Pancreas (tissue), 10 donors: ENCODE measurements around the gene PATZ1. TPM values are rescaled to one million over a fixed set of nuclear protein-coding genes. Genes with fewer than 3 reads are reported as not detected.
A peak's percentile ranks its signal among the peaks of the same experiment; 100 is the strongest.

Experiments
- ATAC-seq, 4 donors: fragments of 200-7000 bp; cut with Tn5 transposase; one replicate each; pipeline versions ENCODE4 v1.8.0 to v1.9.1; 2020; ENCODE audit warnings: mild to moderate bottlenecking in 4 of 4, moderate library complexity in 4 of 4
- DNase-seq, 6 donors: peaks; one replicate each; pipeline ENCODE4 v3.0.0-alpha.2; 2020
- FAIRE-seq: peaks from 2 replicates; lab custom pipeline; 2012; peaks lifted over from hg19 to GRCh38; lab: Jason Lieb, UNC
- H3K27ac ChIP-seq, 4 donors: fragments of 200-600 bp; sonication (generic); 1 replicate in 3 of 4; 2 replicates in 1 of 4; pipeline versions ENCODE4 v1.5.0 to v1.8.0; 2020
- H3K27me3 ChIP-seq, 4 donors: fragments of 200-600 bp; one replicate each; pipeline ENCODE4 v1.8.0; 2021
- H3K36me3 ChIP-seq, 3 donors: fragments of 200-600 bp; sonication (generic) in 1 of 3; one replicate each; pipeline versions ENCODE4 v1.5.0 to v1.8.0; 2020 to 2021
- H3K4me1 ChIP-seq, 3 donors: fragments of 200-600 bp; one replicate each; pipeline ENCODE4 v1.8.0; 2021
- H3K4me3 ChIP-seq, 4 donors: fragments of 200-600 bp; sonication (generic) in 2 of 4; one replicate each; pipeline versions ENCODE4 v1.5.0 to v1.8.0; 2020 to 2021
- H3K9me3 ChIP-seq, 4 donors: fragments of 200-600 bp; one replicate each; pipeline ENCODE4 v1.8.0; 2021
- WGBS, 2 donors: extraction: QIAGEN DNeasy Blood & Tissue Kit; methylation state at CpG; one replicate each; pipeline ENCODE4 v1.1.7; 2013; 5-methylcytosine and 5-hydroxymethylcytosine counted together
- intact Hi-C, 3 donors: fragments of 100-400 bp; cut with DNase I; formaldehyde crosslinking; loops; one replicate each; pipeline versions ENCODE4 v1.11.1 to v1.14.2; 2022
- polyA plus RNA-seq, 2 donors: library from polyadenylated mRNA; stranded (reverse); fragments of 200-250 nt; gene quantifications; one replicate each; pipeline ENCODE4 v1.2.3, GENCODE V29; 2013
- total RNA-seq, 6 donors: library from RNA; stranded (reverse); fragmentation: NEBNext Ultra II Directional in 4 of 6; extraction: Animal tissue kit (Norgen Biotek cat#: 25700) in 4 of 6; gene quantifications; one replicate each; pipeline versions ENCODE4 v1.2.1 to v1.2.4, GENCODE V29; 2021 to 2023
- TF ChIP-seq, protein P1 (sequence below), 4 donors: fragments of 200-600 bp; sonication (generic) in 3 of 4; IDR thresholded peaks; one replicate each; pipeline versions ENCODE4 v1.5.0 to v1.8.0; 2021; ENCODE audit warnings: antibody characterized with exemption in 4 of 4
- donor health status: healthy with polysubstance abuse.
- donor health status: DM: no; HTN: no; CAD: no; lungs with moderate emphysema.
- donor health status: DM: no; HTN: no; CAD: no.
- donor health status: control.
- donor health status: control.
- donor health status: Bipolar disorder and iron deficiency.
- donor health status: DM: yes; HTN: yes; CAD: no.
- donor health status: DM: no; HTN: no; CAD: no.
- donor health status: DM: no; HTN: no; CAD: no.
- donor health status: DM: yes; HTN: yes; CAD: no.

PATZ1 gene
- total and polyA plus RNA-seq, 8 donors: 12.0 to 30.2 (median 17.6) TPM

DNA sequence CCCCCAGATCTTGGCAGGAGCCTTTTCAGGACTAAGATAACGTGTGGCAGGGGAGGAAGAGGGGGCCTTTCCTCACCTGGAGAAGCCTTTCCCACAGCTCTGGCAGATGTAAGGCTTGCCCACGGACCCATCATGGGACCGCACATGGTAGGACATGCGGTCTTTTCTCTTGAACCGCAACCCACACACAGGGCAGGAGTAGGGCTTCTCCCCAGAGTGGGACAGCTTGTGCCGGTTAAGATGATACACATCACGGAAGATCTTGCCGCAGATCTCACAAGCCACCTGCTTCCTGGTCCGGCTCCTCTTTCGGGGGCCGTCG is 1.9 kb downstream of the PATZ1 start:
- Histone ChIP-seq H3K27ac (peak overlapping the region; percentile 77 to 92 (median 89)), H3K27me3 (no peaks in the 10 kb centered on the region), H3K4me3 (peak overlapping the region; percentile 36 to 65 (median 48)), H3K9me3 (no peaks in the 10 kb centered on the region), H3K4me1 (peaks cover 32 to 38% (median 37%) of the 10 kb centered on the region in 3 donors), H3K36me3 (peaks cover 0 to 5% (median 0%) of the 10 kb centered on the region in 3 donors)
- intact Hi-C loops: no loop called here
- FAIRE-seq (no peak), ATAC-seq (no peak), DNase-seq (peak in 2 of 6 donors; percentile 23 to 37)
- TF ChIP-seq, protein P1, sequence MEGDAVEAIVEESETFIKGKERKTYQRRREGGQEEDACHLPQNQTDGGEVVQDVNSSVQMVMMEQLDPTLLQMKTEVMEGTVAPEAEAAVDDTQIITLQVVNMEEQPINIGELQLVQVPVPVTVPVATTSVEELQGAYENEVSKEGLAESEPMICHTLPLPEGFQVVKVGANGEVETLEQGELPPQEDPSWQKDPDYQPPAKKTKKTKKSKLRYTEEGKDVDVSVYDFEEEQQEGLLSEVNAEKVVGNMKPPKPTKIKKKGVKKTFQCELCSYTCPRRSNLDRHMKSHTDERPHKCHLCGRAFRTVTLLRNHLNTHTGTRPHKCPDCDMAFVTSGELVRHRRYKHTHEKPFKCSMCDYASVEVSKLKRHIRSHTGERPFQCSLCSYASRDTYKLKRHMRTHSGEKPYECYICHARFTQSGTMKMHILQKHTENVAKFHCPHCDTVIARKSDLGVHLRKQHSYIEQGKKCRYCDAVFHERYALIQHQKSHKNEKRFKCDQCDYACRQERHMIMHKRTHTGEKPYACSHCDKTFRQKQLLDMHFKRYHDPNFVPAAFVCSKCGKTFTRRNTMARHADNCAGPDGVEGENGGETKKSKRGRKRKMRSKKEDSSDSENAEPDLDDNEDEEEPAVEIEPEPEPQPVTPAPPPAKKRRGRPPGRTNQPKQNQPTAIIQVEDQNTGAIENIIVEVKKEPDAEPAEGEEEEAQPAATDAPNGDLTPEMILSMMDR (IDR thresholded peaks at IDR 0.05): no peak
- WGBS, 2 donors: 22 to 23% methylated on average over 12 of the region's 12 CpGs

DNA sequence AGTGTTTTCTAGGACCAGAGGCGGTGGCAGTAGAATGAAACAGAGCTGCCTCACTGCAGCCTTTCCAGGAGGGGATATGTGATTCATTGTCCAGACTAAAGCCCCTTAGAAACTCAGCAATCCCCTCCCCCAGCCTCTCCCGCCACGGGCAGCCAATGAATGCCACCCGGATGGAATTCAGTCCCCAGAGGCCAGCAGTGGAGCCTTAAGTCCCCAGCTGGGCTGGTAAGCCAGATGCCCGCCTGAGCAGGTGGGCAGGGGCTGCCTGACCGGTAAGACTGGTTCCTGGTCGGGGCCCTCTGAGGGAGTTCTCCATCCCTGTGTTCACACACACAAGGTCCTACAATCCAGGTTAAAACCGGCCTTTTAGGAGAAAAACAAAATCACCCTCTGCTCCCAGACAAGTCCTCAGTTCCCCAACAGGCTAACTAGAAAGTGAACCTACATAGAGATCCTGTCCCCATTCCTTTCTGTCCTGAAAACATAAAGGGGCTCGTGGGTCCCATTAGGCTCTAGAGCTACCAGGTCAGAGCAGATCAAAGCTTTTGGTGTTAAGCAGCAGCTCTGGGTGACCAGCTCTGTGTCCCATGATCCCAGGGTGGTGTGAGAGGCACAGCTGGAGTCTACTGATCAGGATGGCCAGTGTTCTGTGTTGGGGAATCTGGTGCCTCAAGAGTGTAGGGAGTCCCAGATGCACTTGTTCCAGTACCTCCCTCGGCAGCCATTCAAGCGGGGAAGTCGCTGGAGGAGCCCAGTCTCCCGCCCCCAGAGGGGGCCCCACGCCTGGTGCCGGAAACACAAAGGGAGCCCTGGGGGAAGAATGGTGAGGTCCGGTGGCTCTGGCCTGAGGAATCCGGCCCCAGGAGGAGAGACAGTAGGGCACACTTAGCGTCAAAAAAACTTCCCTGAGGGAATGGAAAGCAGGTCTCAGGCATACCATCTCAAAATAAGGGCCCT is 2.6 kb downstream of the PATZ1 start:
- Histone ChIP-seq H3K27me3 (no peaks in the 10 kb centered on the region), H3K4me1 (peaks cover 33 to 44% (median 41%) of the 10 kb centered on the region in 3 donors), H3K27ac (peak overlapping the region; percentile 77 to 92 (median 89)), H3K4me3 (peak overlapping the region; percentile 36 to 65 (median 48)), H3K36me3 (peaks cover 0 to 5% (median 0%) of the 10 kb centered on the region in 3 donors), H3K9me3 (no peaks in the 10 kb centered on the region)
- intact Hi-C loops: no loop called here
- FAIRE-seq: no peak
- TF ChIP-seq, protein P1 (IDR thresholded peaks at IDR 0.05): no peak
- peak; percentile 67 to 72 (median 70) for ATAC-seq
- DNase-seq: peak; percentile 89 to 96 (median 94)
- 2 to 5% methylated on average over 18 of the region's 18 CpGs for WGBS, 2 donors

DNA sequence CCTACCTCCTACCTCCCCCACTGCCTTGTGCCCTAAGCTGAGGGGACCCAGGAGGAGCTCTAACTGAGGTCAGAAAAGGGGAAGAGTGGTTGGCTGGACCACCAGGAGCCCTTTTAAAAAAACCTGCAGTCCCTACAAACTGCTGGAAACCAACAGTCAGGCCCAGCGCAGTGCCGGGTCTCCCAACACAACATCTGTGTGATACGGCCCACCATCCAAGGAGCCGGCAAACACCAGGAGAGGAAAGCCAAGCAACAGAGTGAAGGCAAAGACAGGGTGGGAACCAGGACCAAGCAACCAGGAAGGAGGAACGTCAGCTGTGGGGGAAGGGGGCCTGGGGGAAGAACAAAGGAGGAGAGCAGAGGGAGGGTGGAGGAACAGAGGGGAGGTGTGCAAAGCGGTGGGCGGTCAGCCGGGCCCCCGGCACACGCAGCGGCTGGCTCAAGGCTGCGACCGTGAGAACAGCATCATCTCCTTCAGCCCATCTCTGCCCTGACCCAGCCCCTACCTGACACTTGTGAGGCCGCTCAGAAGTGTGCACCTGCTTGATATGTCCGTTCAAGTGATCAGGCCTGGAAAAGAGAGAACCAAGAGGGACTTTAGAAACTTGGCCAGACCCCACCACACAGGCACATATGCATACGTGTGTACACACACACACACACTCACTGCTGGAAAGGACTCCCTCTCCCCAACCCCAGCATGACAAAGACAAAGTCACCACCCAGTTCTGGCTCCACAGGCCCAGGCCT is 3.6 kb downstream of the PATZ1 start:
- Histone ChIP-seq H3K36me3 (peaks cover 0 to 5% (median 0%) of the 10 kb centered on the region in 3 donors), H3K9me3 (no peaks in the 10 kb centered on the region), H3K27me3 (no peaks in the 10 kb centered on the region), H3K4me1 (peaks cover 35 to 44% (median 41%) of the 10 kb centered on the region in 3 donors), H3K27ac (peak overlapping the region; percentile 77 to 92 (median 89)), H3K4me3 (peak overlapping the region; percentile 12 to 65 (median 48))
- DNase-seq (peak in 2 of 6 donors; percentile 40 to 44), FAIRE-seq (no peak), ATAC-seq (no peak)
- intact Hi-C loops: no loop called here
- 19 to 21% methylated on average over 16 of the region's 16 CpGs for WGBS, 2 donors
- TF ChIP-seq, protein P1 (IDR thresholded peaks at IDR 0.05): no peak

DNA sequence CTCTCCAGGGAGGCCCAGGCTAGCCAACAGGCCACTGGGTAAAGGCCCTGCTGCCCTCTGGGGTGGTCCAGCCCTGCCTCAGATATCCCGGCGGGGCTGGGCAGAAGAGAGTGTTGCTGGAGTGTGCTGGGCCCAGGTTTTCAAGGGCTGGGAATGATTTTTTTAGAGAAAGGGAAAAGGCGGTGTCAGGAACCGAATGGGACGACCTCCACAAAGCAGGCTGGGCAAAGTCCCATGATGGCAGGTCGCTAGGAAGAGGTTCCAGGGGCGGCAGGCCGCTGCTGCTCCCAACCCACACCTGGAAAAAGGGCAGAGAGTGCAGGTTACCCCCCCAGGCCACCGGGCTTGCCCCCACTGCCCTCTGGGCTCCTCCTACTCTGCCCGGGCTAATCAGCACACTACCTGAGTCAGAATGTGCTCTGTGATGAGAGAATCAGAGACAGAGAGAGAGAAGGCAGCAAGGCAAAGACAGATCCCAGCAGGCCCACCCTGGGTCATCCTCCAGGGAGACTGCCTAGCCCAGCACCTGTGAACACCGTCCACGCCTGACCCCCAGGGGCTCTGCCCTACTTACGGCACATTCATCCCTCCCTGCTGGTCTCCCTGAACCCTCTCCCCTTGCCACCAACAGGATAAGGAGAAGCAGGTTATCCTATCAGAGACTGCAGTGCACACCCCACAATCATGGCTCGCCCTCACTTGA is 4.6 kb downstream of the PATZ1 start:
- peaks cover 35 to 44% (median 41%) of the 10 kb centered on the region in 3 donors for H3K4me1 ChIP-seq

More for the DNA sequence above, 4.6 kb downstream of the PATZ1 start:
- no peaks in the 10 kb centered on the region for H3K27me3 ChIP-seq
- TF ChIP-seq, protein P1 (IDR thresholded peaks at IDR 0.05): no peak
- FAIRE-seq (no peak), DNase-seq (peak in 1 of 6 donors; percentile 59), ATAC-seq (no peak)
- intact Hi-C loops: no loop called here
- H3K9me3 ChIP-seq: no peaks in the 10 kb centered on the region
- H3K4me3 ChIP-seq: peak overlapping the region in 2 of 4 donors; percentile 60 to 65
- 65 to 69% methylated on average over 14 of the region's 14 CpGs for WGBS, 2 donors
- peaks cover 0 to 5% (median 0%) of the 10 kb centered on the region in 3 donors for H3K36me3 ChIP-seq
- H3K27ac ChIP-seq: peak overlapping the region in 3 of 4 donors; percentile 17 to 92 (median 91)
